HepG2 (cell line): ENCODE results near the gene STRN4. TPM values are rescaled to one million over a fixed set of nuclear protein-coding genes. Genes with fewer than 3 reads are reported as not detected.
A peak's percentile ranks its signal among the peaks of the same experiment; 100 is the strongest.

Experiments
- FOXJ3 ChIP-seq: sonication (generic); formaldehyde crosslinking; IDR thresholded peaks from 2 replicates; pipeline ENCODE4 v1.4.0; 2020; ENCODE audit warnings: missing genetic modification reagents, mild to moderate bottlenecking, borderline replicate concordance
- GFI1 ChIP-seq: sonication (generic); formaldehyde crosslinking; IDR thresholded peaks from 2 replicates; pipeline ENCODE4 v1.5.0; 2020; ENCODE audit warnings: missing genetic modification reagents, mild to moderate bottlenecking, borderline replicate concordance
- IRF9 ChIP-seq: sonication (generic); formaldehyde crosslinking; IDR thresholded peaks from 2 replicates; pipeline ENCODE4 v1.8.0; 2022; ENCODE audit warnings: missing genetic modification reagents, mild to moderate bottlenecking, borderline replicate concordance
- KDM5B ChIP-seq: sonication (generic); formaldehyde crosslinking; IDR thresholded peaks from 2 replicates; pipeline ENCODE4 v1.4.0; 2020; ENCODE audit warnings: missing genetic modification reagents, mild to moderate bottlenecking, borderline replicate concordance
- MEIS1 ChIP-seq: sonication (generic); formaldehyde crosslinking; IDR thresholded peaks from 2 replicates; pipeline ENCODE4 v1.9.0; 2021; ENCODE audit warnings: mild to moderate bottlenecking, missing genetic modification reagents, moderate library complexity, borderline replicate concordance
- MTERF4 ChIP-seq: sonication (generic); formaldehyde crosslinking; IDR thresholded peaks from 2 replicates; pipeline ENCODE4 v1.8.0; 2023; ENCODE audit warnings: mild to moderate bottlenecking, missing genetic modification reagents
- NFATC3 ChIP-seq: sonication (generic); formaldehyde crosslinking; IDR thresholded peaks from 2 replicates; pipeline ENCODE4 v1.5.1; 2020; ENCODE audit warnings: mild to moderate bottlenecking, missing genetic modification reagents
- POLR2A ChIP-seq, 2 experiments: IDR thresholded peaks; 2 replicates each; pipeline ENCODE4 v1.6.1; 2011; ENCODE audit warnings: low read depth in 2 of 2, low read length in 2 of 2, mild to moderate bottlenecking in 1 of 2, moderate library complexity in 1 of 2; ENCODE audit not compliant: insufficient read depth in 1 of 2
- PREB ChIP-seq: sonication (generic); formaldehyde crosslinking; IDR thresholded peaks from 2 replicates; pipeline ENCODE4 v1.4.0; 2020; ENCODE audit warnings: missing genetic modification reagents
- SOX13 ChIP-seq, 3 experiments: fragments of 450-650 bp in 1 of 3; sonication (generic) in 1 of 3; formaldehyde crosslinking in 1 of 3; IDR thresholded peaks in 2 of 3; conservative IDR thresholded peaks in 1 of 3; 2 replicates each; pipeline versions ENCODE4 v1.5.0 to v1.6.1; 2016 to 2020; ENCODE audit warnings: antibody characterized with exemption in 1 of 3, mild to moderate bottlenecking in 1 of 3, missing compliant biosample characterization in 1 of 3, missing genetic modification reagents in 1 of 3, moderate library complexity in 1 of 3
- ZMYM4 ChIP-seq: sonication (generic); formaldehyde crosslinking; IDR thresholded peaks from 2 replicates; pipeline ENCODE4 v1.8.1; 2023; ENCODE audit warnings: mild to moderate bottlenecking, missing genetic modification reagents
- ZNF207 ChIP-seq: fragments of 450-650 bp; IDR thresholded peaks from 2 replicates; pipeline ENCODE4 v1.6.1; 2016; ENCODE audit warnings: antibody characterized with exemption, borderline replicate concordance
- ZNF230 ChIP-seq: sonication (generic); formaldehyde crosslinking; IDR thresholded peaks from 2 replicates; pipeline ENCODE4 v1.4.0; 2020; ENCODE audit warnings: mild to moderate bottlenecking, missing genetic modification reagents
- ZNF441 ChIP-seq: sonication (generic); formaldehyde crosslinking; IDR thresholded peaks from 2 replicates; pipeline ENCODE4 v1.7.0; 2021; ENCODE audit warnings: missing genetic modification reagents, borderline replicate concordance
- ZNF790 ChIP-seq: sonication (generic); formaldehyde crosslinking; IDR thresholded peaks from 2 replicates; pipeline ENCODE4 v1.8.0; 2022; ENCODE audit warnings: missing genetic modification reagents, mild to moderate bottlenecking, borderline replicate concordance
- ZZZ3 ChIP-seq: sonication (generic); formaldehyde crosslinking; IDR thresholded peaks from 2 replicates; pipeline ENCODE4 v1.4.0; 2020; ENCODE audit warnings: missing genetic modification reagents, mild to moderate bottlenecking, borderline replicate concordance
- polyA plus RNA-seq, 8 experiments: library from polyadenylated mRNA; depleted of rRNA in 3 of 8; stranded (reverse) in 7 of 8; unstranded in 1 of 8; fragments of >200 nt; fragmentation: Illumina TruSeq in 4 of 8; extraction: Trizol in 4 of 8; gene quantifications; 2 replicates each; pipeline versions ENCODE4 v1.2.1 to v1.2.3, GENCODE V29; 2011 to 2016; ENCODE audit warnings: low read depth in 4 of 8, missing spikeins in 1 of 8, mixed read lengths in 1 of 8; ENCODE audit not compliant: insufficient read depth in 1 of 8
- total RNA-seq, 5 experiments: library from RNA; depleted of rRNA; stranded (reverse); fragments of >200 nt; fragmentation: Illumina TruSeq; extraction: Trizol; gene quantifications; 2 replicates each; pipeline ENCODE4 v1.2.3, GENCODE V29; 2016; ENCODE audit warnings: low read depth in 1 of 5
- TF ChIP-seq, protein P1 (sequence below): sonication (generic); formaldehyde crosslinking; IDR thresholded peaks from 2 replicates; pipeline ENCODE4 v1.5.0; 2020; ENCODE audit warnings: mild to moderate bottlenecking, missing genetic modification reagents
- TF ChIP-seq, protein P2 (sequence below): IDR thresholded peaks from 2 replicates; pipeline ENCODE4 v1.6.1; 2016; ENCODE audit warnings: missing genetic modification reagents, missing compliant biosample characterization
- TF ChIP-seq, protein P3 (sequence below): sonication (generic); formaldehyde crosslinking; IDR thresholded peaks from 2 replicates; pipeline ENCODE4 v1.4.0; 2020; ENCODE audit warnings: missing genetic modification reagents; ENCODE audit errors: not compliant biosample characterization

The STRN4 gene
- total and polyA plus RNA-seq, 2 of the 13 experiments (the other 11 are each of a cell fraction or from before 2014, with no cell fraction given): 43.1 to 57.3 TPM

DNA sequence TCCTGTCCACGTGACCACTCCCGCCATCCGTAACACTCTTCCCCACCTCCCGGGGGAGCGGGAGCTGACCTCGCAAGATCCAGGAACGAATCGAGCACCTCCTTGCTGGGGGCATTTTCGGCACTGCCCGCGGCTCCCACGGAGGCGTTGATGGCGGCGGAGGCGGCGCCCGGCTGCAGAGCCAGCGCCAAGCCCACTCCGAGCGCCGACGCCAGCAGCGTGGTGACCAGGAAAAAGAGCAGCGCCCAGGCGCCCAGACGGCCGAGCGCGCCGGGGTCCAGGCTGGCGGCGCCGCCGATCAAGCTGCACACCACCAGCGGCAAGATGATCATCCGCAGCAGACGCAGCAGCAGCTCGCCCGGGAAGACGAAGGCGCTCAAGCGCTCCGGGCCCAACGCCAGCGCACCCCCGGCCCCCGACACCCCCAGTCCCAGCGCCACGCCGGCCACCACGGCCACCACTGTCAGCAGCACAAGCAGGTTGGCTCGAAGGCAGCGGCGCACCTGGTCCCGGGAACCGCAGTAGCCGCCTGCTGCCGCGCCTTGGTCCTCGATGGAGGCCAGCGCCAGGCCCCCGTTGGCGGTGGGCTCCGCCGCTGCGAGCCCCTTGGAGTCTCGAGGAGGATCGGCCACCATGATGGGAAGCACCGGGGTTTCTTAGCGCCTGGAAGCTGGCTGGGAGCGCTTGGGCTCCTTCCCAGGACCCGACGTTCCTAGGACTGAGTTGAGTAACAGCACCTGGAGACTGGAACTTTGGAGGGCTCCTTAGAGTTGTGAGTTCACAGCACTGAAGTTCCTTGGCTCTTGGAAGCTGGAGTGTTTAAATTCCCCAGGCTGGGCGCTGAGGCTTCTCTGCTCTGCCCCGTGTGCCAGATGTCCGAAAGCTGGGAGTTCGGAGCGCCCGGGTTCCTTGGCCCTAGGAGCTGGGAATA lies 41.3 kb upstream of the STRN4 start (continued):
- TF ChIP-seq ZMYM4 (CRISPR knock-in tag) (peak; percentile 64), PREB (CRISPR knock-in tag) (0 out of 2 replicates have a peak, but pooled peaks have one; percentile 25), ZZZ3 (CRISPR knock-in tag) (0 out of 2 replicates have a peak, but pooled peaks have one; percentile 34), ZNF790 (CRISPR knock-in tag) (peak; percentile 62; the same call in 1 of the 2 replicates), FOXJ3 (CRISPR knock-in tag) (no peak), ZNF441 (CRISPR knock-in tag) (0 out of 2 replicates have a peak, but pooled peaks have one; percentile 18), GFI1 (peak; percentile 16; the same call in 1 of the 2 replicates), ZNF230 (CRISPR knock-in tag) (no peak), NFATC3 (0 out of 2 replicates have a peak, but pooled peaks have one; percentile 33), KDM5B (CRISPR knock-in tag) (no peak; the same call in 1 of the 2 replicates), POLR2A (IDR thresholded peaks at IDR 0.05; ENCODE audit: insufficient read depth in 1 of 2, low read depth in 2 of 2, low read length in 2 of 2) (peak in 1 of 2 experiments; percentile 28; a peak in 1 of 4 replicates), IRF9 (peak; percentile 42; the same call in 1 of the 2 replicates), ZNF207 (no peak), MEIS1 (CRISPR knock-in tag) (no peak), MTERF4 (CRISPR knock-in tag) (peak; percentile 74; the same call in 1 of the 2 replicates), SOX13 (IDR thresholded peaks at IDR 0.05) (no peak), SOX13 (CRISPR knock-in tag; conservative IDR thresholded peaks at IDR 0.05 in 1 of 2, IDR thresholded peaks at IDR 0.05 in 1 of 2) (no peak)
- TF ChIP-seq, protein P1, sequence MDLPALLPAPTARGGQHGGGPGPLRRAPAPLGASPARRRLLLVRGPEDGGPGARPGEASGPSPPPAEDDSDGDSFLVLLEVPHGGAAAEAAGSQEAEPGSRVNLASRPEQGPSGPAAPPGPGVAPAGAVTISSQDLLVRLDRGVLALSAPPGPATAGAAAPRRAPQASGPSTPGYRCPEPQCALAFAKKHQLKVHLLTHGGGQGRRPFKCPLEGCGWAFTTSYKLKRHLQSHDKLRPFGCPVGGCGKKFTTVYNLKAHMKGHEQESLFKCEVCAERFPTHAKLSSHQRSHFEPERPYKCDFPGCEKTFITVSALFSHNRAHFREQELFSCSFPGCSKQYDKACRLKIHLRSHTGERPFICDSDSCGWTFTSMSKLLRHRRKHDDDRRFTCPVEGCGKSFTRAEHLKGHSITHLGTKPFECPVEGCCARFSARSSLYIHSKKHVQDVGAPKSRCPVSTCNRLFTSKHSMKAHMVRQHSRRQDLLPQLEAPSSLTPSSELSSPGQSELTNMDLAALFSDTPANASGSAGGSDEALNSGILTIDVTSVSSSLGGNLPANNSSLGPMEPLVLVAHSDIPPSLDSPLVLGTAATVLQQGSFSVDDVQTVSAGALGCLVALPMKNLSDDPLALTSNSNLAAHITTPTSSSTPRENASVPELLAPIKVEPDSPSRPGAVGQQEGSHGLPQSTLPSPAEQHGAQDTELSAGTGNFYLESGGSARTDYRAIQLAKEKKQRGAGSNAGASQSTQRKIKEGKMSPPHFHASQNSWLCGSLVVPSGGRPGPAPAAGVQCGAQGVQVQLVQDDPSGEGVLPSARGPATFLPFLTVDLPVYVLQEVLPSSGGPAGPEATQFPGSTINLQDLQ (CRISPR knock-in tag): no peak
- TF ChIP-seq, protein P2, sequence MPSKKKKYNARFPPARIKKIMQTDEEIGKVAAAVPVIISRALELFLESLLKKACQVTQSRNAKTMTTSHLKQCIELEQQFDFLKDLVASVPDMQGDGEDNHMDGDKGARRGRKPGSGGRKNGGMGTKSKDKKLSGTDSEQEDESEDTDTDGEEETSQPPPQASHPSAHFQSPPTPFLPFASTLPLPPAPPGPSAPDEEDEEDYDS (CRISPR knock-in tag): 0 out of 2 replicates have a peak, but pooled peaks have one; percentile 8
- TF ChIP-seq, protein P3, sequence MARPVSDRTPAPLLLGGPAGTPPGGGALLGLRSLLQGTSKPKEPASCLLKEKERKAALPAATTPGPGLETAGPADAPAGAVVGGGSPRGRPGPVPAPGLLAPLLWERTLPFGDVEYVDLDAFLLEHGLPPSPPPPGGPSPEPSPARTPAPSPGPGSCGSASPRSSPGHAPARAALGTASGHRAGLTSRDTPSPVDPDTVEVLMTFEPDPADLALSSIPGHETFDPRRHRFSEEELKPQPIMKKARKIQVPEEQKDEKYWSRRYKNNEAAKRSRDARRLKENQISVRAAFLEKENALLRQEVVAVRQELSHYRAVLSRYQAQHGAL (CRISPR knock-in tag): peak; percentile 21
